Activated T-cell treated with anti-CD3 and anti-CD28 coated beads, Interleukin-2, amount 50 U/mL, for 4 hours (primary cell): ENCODE results near the gene GTF2F2. TPM values are rescaled to one million over a fixed set of nuclear protein-coding genes. Genes with fewer than 3 reads are reported as not detected.

Experiments
- ATAC-seq, 2 donors: fragments of 200-7000 bp; cut with Tn5 transposase; one replicate each; pipeline ENCODE4 v1.10.0; 2021
- DNase-seq: peaks from one replicate; pipeline ENCODE4 v3.0.0-alpha.2; 2020
- H3K27me3 Mint-ChIP-seq: one replicate; pipeline ENCODE4 v1.8.0; 2021; ENCODE audit warnings: low read depth, mixed read lengths
- H3K36me3 Mint-ChIP-seq: one replicate; pipeline ENCODE4 v1.8.0; 2022; ENCODE audit warnings: mixed read lengths; ENCODE audit not compliant: insufficient read depth
- H3K4me1 Mint-ChIP-seq: one replicate; pipeline ENCODE4 v1.8.0; 2021; ENCODE audit warnings: low read depth, mixed read lengths
- H3K4me3 Mint-ChIP-seq: one replicate; pipeline ENCODE4 v1.8.0; 2021; ENCODE audit warnings: mild to moderate bottlenecking, moderate library complexity, mixed read lengths
- H3K9me3 Mint-ChIP-seq: one replicate; pipeline ENCODE4 v1.8.0; 2021; ENCODE audit warnings: mixed read lengths
- total RNA-seq, 3 donors: library from RNA; stranded (reverse); gene quantifications; one replicate each; pipeline ENCODE4 v1.2.1, GENCODE V29; 2021

Gene GTF2F2
- total RNA-seq, 3 donors from 2014 or later, result 34.5 to 35.9 (median 35.5) TPM

- Mint-ChIP-seq H3K4me1 (peaks cover 12% of the 10 kb centered on the region), H3K9me3 (no peaks in the 10 kb centered on the region), H3K4me3 (no peak overlapping the region), H3K36me3 (no peaks in the 10 kb centered on the region), H3K27me3 (peaks cover 2% of the 10 kb centered on the region)
- DNase-seq (no peak), ATAC-seq (no peak)
Measured at GRCh38 chr13:45315520-45316167, 195.3 kb downstream of the GTF2F2 start.

GRCh38 chr13:45316338-45316737, 196.0 kb downstream of the GTF2F2 start:
- ATAC-seq (no peak), DNase-seq (no peak)
- H3K27me3 Mint-ChIP-seq, result no peaks in the 10 kb centered on the region
- no peaks in the 10 kb centered on the region for H3K9me3 Mint-ChIP-seq
- no peak overlapping the region for H3K4me3 Mint-ChIP-seq
- H3K4me1 Mint-ChIP-seq, result peaks cover 5% of the 10 kb centered on the region
- H3K36me3 Mint-ChIP-seq, result no peaks in the 10 kb centered on the region

GRCh38 chr13:45316996-45317395, 196.7 kb downstream of the GTF2F2 start:
- Mint-ChIP-seq H3K9me3 (no peaks in the 10 kb centered on the region), H3K4me3 (no peak overlapping the region), H3K36me3 (no peaks in the 10 kb centered on the region), H3K4me1 (peaks cover 3% of the 10 kb centered on the region), H3K27me3 (no peaks in the 10 kb centered on the region)
- ATAC-seq (no peak), DNase-seq (no peak)

GRCh38 chr13:45320876-45321629, 200.7 kb downstream of the GTF2F2 start:
- H3K4me1 Mint-ChIP-seq, result peaks cover 6% of the 10 kb centered on the region
- no peaks in the 10 kb centered on the region for H3K9me3 Mint-ChIP-seq

GRCh38 chr13:45325806-45326205, 205.5 kb downstream of the GTF2F2 start:
- no peaks in the 10 kb centered on the region for H3K27me3 Mint-ChIP-seq
- H3K4me3 Mint-ChIP-seq, result no peak overlapping the region
- no peaks in the 10 kb centered on the region for H3K9me3 Mint-ChIP-seq
- ATAC-seq (no peak), DNase-seq (no peak)
- H3K4me1 Mint-ChIP-seq, result peaks cover 38% of the 10 kb centered on the region
- H3K36me3 Mint-ChIP-seq, result no peaks in the 10 kb centered on the region

More at GRCh38 chr13:45320876-45321629, 200.7 kb downstream of the GTF2F2 start:
- H3K36me3 Mint-ChIP-seq, result no peaks in the 10 kb centered on the region
- ATAC-seq, result no peak
- no peaks in the 10 kb centered on the region for H3K27me3 Mint-ChIP-seq
- H3K4me3 Mint-ChIP-seq, result no peak overlapping the region
- DNase-seq, result no peak

GRCh38 chr13:45327253-45327955, 207.1 kb downstream of the GTF2F2 start:
- Mint-ChIP-seq H3K27me3 (no peaks in the 10 kb centered on the region), H3K4me3 (peak overlapping the region; percentile 2), H3K36me3 (no peaks in the 10 kb centered on the region), H3K9me3 (no peaks in the 10 kb centered on the region), H3K4me1 (peaks cover 52% of the 10 kb centered on the region)
- no peak for ATAC-seq
- no peak for DNase-seq

GRCh38 chr13:45328661-45329111, 208.4 kb downstream of the GTF2F2 start:
- Mint-ChIP-seq H3K36me3 (peaks cover 6% of the 10 kb centered on the region), H3K4me3 (no peak overlapping the region), H3K9me3 (no peaks in the 10 kb centered on the region), H3K27me3 (no peaks in the 10 kb centered on the region), H3K4me1 (peaks cover 64% of the 10 kb centered on the region)
- no peak for ATAC-seq
- no peak for DNase-seq

GRCh38 chr13:45331123-45331619, 210.9 kb downstream of the GTF2F2 start:
- no peak overlapping the region for H3K4me3 Mint-ChIP-seq
- ATAC-seq (peak; percentile 5 to 19), DNase-seq (no peak)
- H3K9me3 Mint-ChIP-seq, result peaks cover 3% of the 10 kb centered on the region
- peaks cover 25% of the 10 kb centered on the region for H3K36me3 Mint-ChIP-seq
- H3K4me1 Mint-ChIP-seq, result peaks cover 87% of the 10 kb centered on the region
- H3K27me3 Mint-ChIP-seq, result no peaks in the 10 kb centered on the region

- no peaks in the 10 kb centered on the region for H3K27me3 Mint-ChIP-seq
- H3K4me1 Mint-ChIP-seq, result peaks cover 91% of the 10 kb centered on the region
- H3K4me3 Mint-ChIP-seq, result no peak overlapping the region
- DNase-seq (no peak), ATAC-seq (no peak)
- peaks cover 3% of the 10 kb centered on the region for H3K9me3 Mint-ChIP-seq
- H3K36me3 Mint-ChIP-seq, result peaks cover 30% of the 10 kb centered on the region
Measured at GRCh38 chr13:45331692-45332035, 211.4 kb downstream of the GTF2F2 start.

GRCh38 chr13:45332036-45332830, 211.9 kb downstream of the GTF2F2 start:
- Mint-ChIP-seq H3K27me3 (no peaks in the 10 kb centered on the region), H3K4me3 (no peak overlapping the region), H3K9me3 (peaks cover 3% of the 10 kb centered on the region), H3K4me1 (peaks cover 92% of the 10 kb centered on the region), H3K36me3 (peaks cover 36% of the 10 kb centered on the region)
- DNase-seq (no peak), ATAC-seq (no peak)

GRCh38 chr13:45332831-45333219, 212.5 kb downstream of the GTF2F2 start:
- DNase-seq, result no peak
- Mint-ChIP-seq H3K27me3 (no peaks in the 10 kb centered on the region), H3K36me3 (peaks cover 42% of the 10 kb centered on the region), H3K9me3 (peaks cover 3% of the 10 kb centered on the region), H3K4me3 (no peak overlapping the region), H3K4me1 (peaks cover 92% of the 10 kb centered on the region)
- no peak for ATAC-seq

GRCh38 chr13:45333251-45333976, 213.1 kb downstream of the GTF2F2 start:
- DNase-seq (no peak), ATAC-seq (no peak)
- H3K4me1 Mint-ChIP-seq, result peaks cover 94% of the 10 kb centered on the region
- peaks cover 46% of the 10 kb centered on the region for H3K36me3 Mint-ChIP-seq
- H3K27me3 Mint-ChIP-seq, result no peaks in the 10 kb centered on the region
- peaks cover 3% of the 10 kb centered on the region for H3K9me3 Mint-ChIP-seq
- no peak overlapping the region for H3K4me3 Mint-ChIP-seq
